Esophagus squamous epithelium (tissue), 5 donors: ENCODE data around the gene PRKN. TPM values are rescaled to one million over a fixed set of nuclear protein-coding genes. Genes with fewer than 3 reads are reported as not detected.

Source experiments
- DNase-seq: peaks from one replicate; lab custom pipeline; 2025; lab: John Stamatoyannopoulos, UW
- H3K27ac ChIP-seq, 4 donors: fragments of 200-600 bp; sonication (generic); one replicate each; pipeline ENCODE4 v1.5.1; 2016 to 2019; ENCODE audit warnings: mild to moderate bottlenecking in 1 of 4
- H3K27me3 ChIP-seq, 4 donors: fragments of 200-600 bp; sonication (generic); 1 replicate in 3 of 4; 2 replicates in 1 of 4; pipeline versions ENCODE4 v1.5.1 to v1.6.0; 2017 to 2021; ENCODE audit warnings: antibody characterized with exemption in 1 of 4
- H3K36me3 ChIP-seq, 3 donors: fragments of 200-600 bp; sonication (generic); one replicate each; pipeline ENCODE4 v1.5.1; 2016 to 2019
- H3K4me1 ChIP-seq, 3 donors: fragments of 200-600 bp; sonication (generic); one replicate each; pipeline ENCODE4 v1.5.1; 2017 to 2019
- H3K4me3 ChIP-seq, 4 donors: fragments of 200-600 bp; sonication (generic); 1 replicate in 3 of 4; 2 replicates in 1 of 4; pipeline ENCODE4 v1.5.1; 2016 to 2019; ENCODE audit warnings: mild to moderate bottlenecking in 2 of 4, moderate library complexity in 1 of 4
- H3K9me3 ChIP-seq, 3 donors: fragments of 200-600 bp; sonication (generic); one replicate each; pipeline ENCODE4 v1.5.1; 2016 to 2019
- CTCF ChIP-seq, 6 experiments: fragments of 450-650 bp in 4 of 6; fragments of 200-600 bp in 2 of 6; sonication (generic) in 2 of 6; IDR thresholded peaks; one replicate each; pipeline ENCODE4 v1.5.1; 2016 to 2019; ENCODE audit warnings: antibody characterized with exemption in 6 of 6, mild to moderate bottlenecking in 4 of 6, moderate library complexity in 4 of 6
- POLR2A ChIP-seq, 4 donors: fragments of 450-650 bp; IDR thresholded peaks; one replicate each; pipeline ENCODE4 v1.6.1; 2017; ENCODE audit warnings: antibody characterized with exemption in 4 of 4, mild to moderate bottlenecking in 4 of 4, moderate library complexity in 3 of 4
- WGBS, 2 donors: methylation state at CpG; one replicate each; pipeline ENCODE4 v1.1.5; 2018; 5-methylcytosine and 5-hydroxymethylcytosine counted together
- intact Hi-C: fragments of 100-400 bp; cut with DNase I; formaldehyde crosslinking; loops from one replicate; pipeline ENCODE4 v1.15.0; 2022
- total RNA-seq, 4 donors: library from RNA; depleted of rRNA; stranded (reverse); fragments of >200 nt; gene quantifications; one replicate each; pipeline ENCODE4 v1.1.0, GENCODE V29; 2016
- donor health status: DM: yes; HTN: yes; CAD: no.

PRKN gene
- total RNA-seq, 4 donors from 2014 or later: 0.70 to 5.5 (median 2.2) TPM

- H3K4me1 ChIP-seq: peaks cover 0 to 8% (median 4%) of the 10 kb centered on the region in 3 donors
- no peaks in the 10 kb centered on the region for H3K27me3 ChIP-seq
- DNase-seq: no peak
- no peak overlapping the region for H3K27ac ChIP-seq
- H3K4me3 ChIP-seq: no peak overlapping the region
- no peaks in the 10 kb centered on the region for H3K36me3 ChIP-seq
- intact Hi-C loops: no loop called here
- TF ChIP-seq POLR2A (IDR thresholded peaks at IDR 0.05) (no peak), CTCF (IDR thresholded peaks at IDR 0.05) (no peak)
- WGBS, 2 donors: 74 to 86% methylated on average over 5 of the region's 5 CpGs
- H3K9me3 ChIP-seq: no peaks in the 10 kb centered on the region
Observed at GRCh38 chr6:162181111-162181510, 546.5 kb downstream of the PRKN start.

DNA sequence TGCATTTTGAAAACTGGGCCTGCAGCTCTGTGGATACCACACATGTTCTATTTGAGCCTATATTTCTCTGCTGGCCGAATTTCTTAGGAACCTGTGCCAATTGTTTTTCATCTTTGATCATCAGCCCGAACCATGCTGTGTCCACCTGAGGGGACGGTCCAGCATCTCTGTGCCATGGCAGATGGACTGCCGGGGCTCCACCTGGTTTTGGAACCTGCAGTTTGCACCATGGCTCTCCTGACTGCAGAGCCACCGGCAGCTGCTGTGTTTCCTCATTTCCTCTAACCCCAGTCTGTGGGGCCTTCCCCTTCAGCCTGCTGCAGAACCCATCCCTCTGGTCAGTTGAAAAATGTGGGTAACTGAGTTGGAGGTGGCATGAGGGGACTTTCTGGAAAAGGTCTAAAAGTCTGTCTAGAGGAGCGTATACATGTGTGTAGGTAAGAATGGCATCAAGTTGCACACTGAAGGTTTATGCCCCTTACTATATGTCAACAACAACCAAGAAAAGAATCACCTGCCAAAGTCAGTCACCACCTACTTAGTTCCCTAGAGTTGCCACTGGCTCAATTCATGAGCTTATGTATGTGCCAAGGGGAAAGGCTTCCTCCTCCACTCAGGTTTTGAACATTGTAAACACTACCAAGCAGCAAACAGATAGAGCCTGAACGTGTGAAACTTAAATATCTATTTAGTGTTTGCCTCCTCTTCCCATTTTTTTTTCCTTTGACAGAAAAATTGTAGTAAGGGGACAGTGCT lies 548.2 kb downstream of the PRKN start:
- intact Hi-C loops: no loop called here
- Histone ChIP-seq H3K4me1 (peaks cover 0 to 8% (median 4%) of the 10 kb centered on the region in 3 donors), H3K36me3 (no peaks in the 10 kb centered on the region), H3K4me3 (no peak overlapping the region), H3K9me3 (no peaks in the 10 kb centered on the region), H3K27ac (no peak overlapping the region), H3K27me3 (no peaks in the 10 kb centered on the region)
- TF ChIP-seq POLR2A (IDR thresholded peaks at IDR 0.05) (no peak), CTCF (IDR thresholded peaks at IDR 0.05) (no peak)
- WGBS, 2 donors: 54 to 71% methylated on average over 6 to 7 of the region's 7 CpGs
- DNase-seq: no peak

DNA sequence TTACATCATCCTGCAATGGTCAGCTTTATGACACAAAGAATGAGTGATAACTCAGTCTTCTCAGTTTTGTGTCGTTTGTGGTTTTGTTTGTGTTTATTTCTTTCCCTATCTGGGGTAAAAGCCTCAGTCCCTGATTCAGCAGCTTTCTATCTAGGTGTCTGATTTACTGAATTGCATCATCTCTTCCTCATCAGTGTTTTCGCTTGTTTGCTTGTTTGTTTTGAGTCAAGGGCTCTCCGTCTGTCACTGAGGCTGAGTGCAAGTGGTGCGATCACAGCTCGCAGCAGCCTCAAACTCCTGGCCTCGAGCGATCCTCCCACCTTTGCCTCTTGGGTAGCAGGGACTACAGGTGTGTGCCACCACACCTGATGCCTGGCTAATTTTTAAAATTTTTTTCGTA lies 548.9 kb downstream of the PRKN start:
- no peaks in the 10 kb centered on the region for H3K27me3 ChIP-seq
- TF ChIP-seq POLR2A (IDR thresholded peaks at IDR 0.05) (no peak), CTCF (IDR thresholded peaks at IDR 0.05) (no peak)
- WGBS, 2 donors: 87 to 90% methylated on average over 8 of the region's 8 CpGs

GRCh38 chr6:162178266-162178665 lies 549.3 kb downstream of the PRKN start:
- Histone ChIP-seq H3K36me3 (no peaks in the 10 kb centered on the region), H3K27me3 (no peaks in the 10 kb centered on the region), H3K27ac (no peak overlapping the region), H3K4me3 (no peak overlapping the region), H3K4me1 (peaks cover 0 to 8% (median 4%) of the 10 kb centered on the region in 3 donors), H3K9me3 (no peaks in the 10 kb centered on the region)
- TF ChIP-seq CTCF (IDR thresholded peaks at IDR 0.05): no peak
- no peak for DNase-seq
- intact Hi-C loops: no loop called here
- WGBS, 2 donors: 58 to 86% methylated on average over 2 to 3 of the region's 3 CpGs

More for the DNA sequence above, 548.9 kb downstream of the PRKN start:
- DNase-seq: no peak
- Histone ChIP-seq H3K36me3 (no peaks in the 10 kb centered on the region), H3K27ac (no peak overlapping the region), H3K4me1 (peaks cover 0 to 8% (median 4%) of the 10 kb centered on the region in 3 donors), H3K9me3 (no peaks in the 10 kb centered on the region), H3K4me3 (no peak overlapping the region)
- intact Hi-C loops: no loop called here

DNA sequence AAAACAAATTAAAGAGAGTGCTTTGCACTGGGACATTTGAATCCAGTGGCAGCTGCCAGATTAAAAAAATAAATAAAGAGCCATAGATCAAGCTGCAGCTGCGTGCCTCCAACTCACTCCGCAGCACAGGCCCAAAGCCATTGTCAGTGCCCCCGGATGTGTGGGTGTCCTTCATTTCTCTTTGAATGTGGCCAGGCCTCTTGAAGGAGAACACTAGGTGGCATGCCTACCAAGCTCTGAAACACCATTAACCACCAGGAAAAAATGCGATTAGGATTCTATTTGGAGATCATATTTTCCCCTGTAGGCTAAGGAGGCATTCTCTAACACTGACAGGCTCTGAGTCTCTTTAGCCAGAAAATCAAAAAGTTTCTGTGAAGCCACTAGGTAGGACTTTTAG lies 549.8 kb downstream of the PRKN start:
- peaks cover 0 to 8% (median 4%) of the 10 kb centered on the region in 3 donors for H3K4me1 ChIP-seq
- intact Hi-C loops: no loop called here
- H3K27ac ChIP-seq: no peak overlapping the region
- H3K4me3 ChIP-seq: no peak overlapping the region
- DNase-seq: no peak
- no peaks in the 10 kb centered on the region for H3K36me3 ChIP-seq
- 31 to 35% methylated on average over 4 of the region's 4 CpGs for WGBS, 2 donors
- no peaks in the 10 kb centered on the region for H3K27me3 ChIP-seq
- TF ChIP-seq CTCF (IDR thresholded peaks at IDR 0.05): no peak
- no peak for TF ChIP-seq POLR2A (IDR thresholded peaks at IDR 0.05)
- H3K9me3 ChIP-seq: no peaks in the 10 kb centered on the region
